ENCODE measurements around the gene SEPTIN2.

Gene SEPTIN2

DNA sequence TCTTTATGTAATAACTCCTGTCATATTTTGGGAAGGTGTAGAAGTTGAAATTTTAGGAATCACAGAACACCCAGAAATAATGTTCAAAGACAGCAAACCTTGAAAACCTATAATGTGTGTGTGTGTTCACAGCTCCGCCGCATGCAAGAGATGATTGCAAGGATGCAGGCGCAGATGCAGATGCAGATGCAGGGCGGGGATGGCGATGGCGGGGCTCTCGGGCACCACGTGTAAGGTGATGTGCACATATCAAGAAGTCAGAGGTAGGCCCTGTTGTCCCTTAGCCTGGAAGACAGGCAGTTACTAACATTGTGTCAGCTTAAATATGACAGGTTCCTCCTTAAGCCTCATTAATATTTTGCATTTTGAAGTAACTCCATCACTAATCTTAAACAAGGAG is 34.2 kb downstream of the SEPTIN2 start:
- in situ Hi-C loops (cut with MboI; ENCODE audit: low sequenced_read_pairs, unreplicated experiment): no loop called here
- DNase-seq (ENCODE audit: low spot score): no peak
- TF ChIP-seq, protein P1, sequence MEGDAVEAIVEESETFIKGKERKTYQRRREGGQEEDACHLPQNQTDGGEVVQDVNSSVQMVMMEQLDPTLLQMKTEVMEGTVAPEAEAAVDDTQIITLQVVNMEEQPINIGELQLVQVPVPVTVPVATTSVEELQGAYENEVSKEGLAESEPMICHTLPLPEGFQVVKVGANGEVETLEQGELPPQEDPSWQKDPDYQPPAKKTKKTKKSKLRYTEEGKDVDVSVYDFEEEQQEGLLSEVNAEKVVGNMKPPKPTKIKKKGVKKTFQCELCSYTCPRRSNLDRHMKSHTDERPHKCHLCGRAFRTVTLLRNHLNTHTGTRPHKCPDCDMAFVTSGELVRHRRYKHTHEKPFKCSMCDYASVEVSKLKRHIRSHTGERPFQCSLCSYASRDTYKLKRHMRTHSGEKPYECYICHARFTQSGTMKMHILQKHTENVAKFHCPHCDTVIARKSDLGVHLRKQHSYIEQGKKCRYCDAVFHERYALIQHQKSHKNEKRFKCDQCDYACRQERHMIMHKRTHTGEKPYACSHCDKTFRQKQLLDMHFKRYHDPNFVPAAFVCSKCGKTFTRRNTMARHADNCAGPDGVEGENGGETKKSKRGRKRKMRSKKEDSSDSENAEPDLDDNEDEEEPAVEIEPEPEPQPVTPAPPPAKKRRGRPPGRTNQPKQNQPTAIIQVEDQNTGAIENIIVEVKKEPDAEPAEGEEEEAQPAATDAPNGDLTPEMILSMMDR (IDR thresholded peaks at IDR 0.05; ENCODE audit: borderline replicate concordance, control extremely low read depth, extremely low read depth, insufficient read depth, missing control alignments): no peak

DNA sequence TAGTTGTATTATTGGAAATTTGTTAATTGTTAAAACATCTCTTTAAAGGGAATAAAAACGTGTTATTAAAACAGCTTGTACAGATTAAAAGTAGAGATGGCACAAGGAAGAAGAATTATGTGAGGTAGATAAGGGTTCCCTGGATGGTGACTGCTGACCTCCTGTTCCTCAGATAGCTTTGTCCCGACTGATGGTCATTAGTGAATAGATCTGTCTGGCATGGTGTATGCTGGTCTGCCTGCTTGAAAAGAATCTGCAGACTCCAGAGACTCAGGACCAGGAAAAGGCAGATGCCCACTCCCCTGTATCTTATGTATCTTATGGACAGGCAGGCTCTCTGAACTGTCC is 34.8 kb downstream of the SEPTIN2 start:
- DNase-seq (ENCODE audit: low spot score): no peak
- TF ChIP-seq, protein P1 (IDR thresholded peaks at IDR 0.05; ENCODE audit: borderline replicate concordance, control extremely low read depth, extremely low read depth, insufficient read depth, missing control alignments): no peak
- in situ Hi-C loops (cut with MboI; ENCODE audit: low sequenced_read_pairs, unreplicated experiment): no loop called here

DNA sequence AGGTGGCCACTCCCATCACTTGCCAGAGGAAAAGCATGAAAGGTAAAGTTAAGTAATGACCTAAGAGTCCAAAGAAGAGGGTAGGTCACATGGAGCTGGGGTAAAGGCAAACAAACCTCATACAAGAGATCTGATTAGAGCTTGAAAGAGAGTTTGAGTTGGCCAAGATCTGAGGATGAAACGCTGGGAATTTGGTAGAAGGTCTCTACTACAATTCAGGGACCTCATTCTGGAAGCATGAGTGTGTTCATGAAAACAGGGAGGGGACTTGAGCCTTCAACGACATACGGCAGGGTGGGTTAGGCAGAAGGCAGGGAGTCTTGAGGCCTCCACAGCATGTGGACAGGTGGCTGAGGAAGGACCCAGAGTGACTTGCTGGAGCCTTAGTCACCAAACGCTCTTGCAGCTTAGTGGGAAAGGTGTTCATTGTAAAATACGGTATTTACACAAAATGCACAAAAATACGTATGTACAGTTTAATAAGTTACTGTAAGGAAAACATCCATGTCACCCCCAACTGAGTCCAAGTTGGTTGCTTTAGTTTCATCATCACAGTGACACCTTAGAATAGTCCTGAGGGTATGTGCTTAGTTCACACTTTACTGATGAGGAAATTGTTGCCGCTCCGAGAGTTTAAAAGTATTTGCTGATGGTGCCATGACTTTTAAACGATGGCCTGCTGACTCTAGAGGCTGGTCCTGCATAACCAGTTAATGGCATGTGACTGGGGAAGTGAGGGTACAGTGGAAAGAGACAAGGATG is 35.3 kb downstream of the SEPTIN2 start:
- no peak for DNase-seq (ENCODE audit: low spot score)
- in situ Hi-C loops (cut with MboI; ENCODE audit: low sequenced_read_pairs, unreplicated experiment): no loop called here

DNA sequence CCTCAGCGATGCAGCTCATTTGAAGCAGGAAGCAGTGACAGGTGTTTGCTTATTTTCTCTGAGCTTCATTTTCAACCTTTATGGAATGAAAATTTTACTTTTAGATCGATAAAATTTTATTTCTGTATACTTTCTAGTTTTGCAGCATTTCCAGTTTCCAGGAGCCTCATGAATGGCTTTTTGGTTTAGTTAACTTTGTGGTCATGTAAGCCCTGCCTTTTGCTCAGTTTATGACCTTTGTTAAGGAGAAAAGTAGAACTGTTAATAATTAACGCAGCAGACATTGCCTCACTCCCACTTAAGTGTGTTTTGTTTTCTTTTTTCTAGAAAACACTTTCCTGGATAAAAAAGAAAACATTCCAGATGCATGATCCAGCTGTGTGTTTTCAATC is 35.9 kb downstream of the SEPTIN2 start:
- no peak for DNase-seq (ENCODE audit: low spot score)
- TF ChIP-seq, protein P1 (IDR thresholded peaks at IDR 0.05; ENCODE audit: borderline replicate concordance, control extremely low read depth, extremely low read depth, insufficient read depth, missing control alignments): no peak
- in situ Hi-C loops (cut with MboI; ENCODE audit: low sequenced_read_pairs, unreplicated experiment): no loop called here

More for the DNA sequence above, 35.3 kb downstream of the SEPTIN2 start:
- TF ChIP-seq, protein P1 (IDR thresholded peaks at IDR 0.05; ENCODE audit: borderline replicate concordance, control extremely low read depth, extremely low read depth, insufficient read depth, missing control alignments): no peak

DNA sequence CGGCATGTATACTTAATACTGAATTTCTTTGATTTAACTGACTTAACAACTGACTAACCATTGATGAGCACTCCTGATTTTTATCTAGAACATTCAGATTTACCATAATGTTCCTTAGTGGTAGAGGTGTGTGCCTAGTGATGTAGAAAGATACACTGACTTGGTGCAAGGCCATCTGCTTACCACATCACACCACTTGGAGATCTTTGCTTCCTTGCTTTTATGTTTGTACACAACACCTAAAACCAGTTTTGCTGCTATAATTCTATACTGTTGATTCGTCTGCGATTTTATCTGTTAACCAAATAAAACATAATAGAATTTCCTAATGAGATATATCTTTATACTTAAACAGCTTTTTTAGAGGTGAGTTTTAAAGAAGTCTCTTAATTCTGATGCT is 36.5 kb downstream of the SEPTIN2 start:
- in situ Hi-C loops (cut with MboI; ENCODE audit: low sequenced_read_pairs, unreplicated experiment): no loop called here
- no peak for DNase-seq (ENCODE audit: low spot score)

DNA sequence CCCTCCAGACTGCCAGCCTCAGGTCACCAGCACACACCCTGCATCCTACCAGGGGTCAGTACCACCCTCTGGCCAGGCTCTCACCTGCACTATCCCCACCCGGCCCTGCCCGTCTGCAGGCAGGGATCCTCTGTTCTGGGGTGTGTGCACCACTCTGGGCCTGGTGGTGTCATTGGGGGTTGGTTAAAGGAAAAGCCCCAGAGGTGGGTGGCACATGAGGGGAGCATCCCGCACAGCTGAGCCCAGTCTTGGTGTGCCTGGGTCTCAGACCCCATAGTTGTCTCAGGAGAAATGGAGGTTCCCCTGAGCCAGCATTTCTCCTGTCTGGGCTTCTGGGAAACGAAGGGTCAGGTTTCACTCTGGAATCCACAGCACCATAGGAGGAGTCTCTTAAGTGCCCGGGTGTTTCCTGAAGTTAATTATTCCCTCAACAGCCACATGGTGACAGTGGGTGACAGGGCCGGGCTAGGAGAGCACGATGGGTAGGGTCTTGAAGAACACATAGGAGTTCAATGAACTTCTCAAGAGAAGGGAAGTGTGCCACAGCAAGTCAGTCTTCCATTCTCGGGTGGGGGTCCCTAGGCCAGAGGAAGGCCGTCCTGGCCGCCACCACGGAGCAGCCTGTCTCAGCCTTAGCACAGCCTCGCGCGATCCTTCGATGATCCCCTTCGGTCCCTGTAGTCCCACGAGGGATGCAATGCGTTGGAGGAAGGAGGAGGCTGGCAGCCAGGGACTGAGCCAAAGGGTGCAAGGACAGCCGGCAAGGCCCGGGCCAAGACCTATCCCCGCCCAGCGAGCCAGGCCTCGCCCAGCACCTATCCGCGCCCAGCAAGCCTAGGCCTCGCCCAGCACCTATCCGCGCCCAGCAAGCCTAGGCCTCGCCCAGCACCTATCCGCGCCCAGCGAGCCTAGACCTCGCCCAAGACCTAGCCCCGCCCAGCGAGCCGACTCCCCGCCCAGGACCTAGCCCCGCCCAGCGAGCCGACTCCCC is 39.2 kb downstream of the SEPTIN2 start:
- TF ChIP-seq, protein P1 (IDR thresholded peaks at IDR 0.05; ENCODE audit: borderline replicate concordance, control extremely low read depth, extremely low read depth, insufficient read depth, missing control alignments): no peak
- in situ Hi-C loops (cut with MboI; ENCODE audit: low sequenced_read_pairs, unreplicated experiment): no loop called here
- DNase-seq (ENCODE audit: low spot score): peak; percentile 68

More for the DNA sequence above, 36.5 kb downstream of the SEPTIN2 start:
- TF ChIP-seq, protein P1 (IDR thresholded peaks at IDR 0.05; ENCODE audit: borderline replicate concordance, control extremely low read depth, extremely low read depth, insufficient read depth, missing control alignments): no peak

All from GM13976 (cell line).